Dermis blood vessel endothelial cell (primary cell): ENCODE measurements around the gene RNLS. TPM values are rescaled to one million over a fixed set of nuclear protein-coding genes. Genes with fewer than 3 reads are reported as not detected.

ENCODE experiments used
- DNase-seq: peaks from one replicate; pipeline ENCODE4 v3.0.0; 2010
- total RNA-seq: library from RNA; depleted of rRNA; stranded (reverse); fragments of >200 nt; gene quantifications from 2 replicates; pipeline ENCODE4 v1.2.3, GENCODE V29; 2014

RNLS gene
- total RNA-seq = 0.51 and 2.7 TPM in 2 replicates

GRCh38 chr10:88582806-88583583, at the start of gene RNLS:
TSS of gene RNLS (minus strand) at chr10:88583318.
- DNase-seq = peak; percentile 60

- no peak for DNase-seq
Measured at GRCh38 chr10:88624840-88625239, 41.7 kb upstream of the RNLS start.

- no peak for DNase-seq
Measured at GRCh38 chr10:88623835-88624234, 40.7 kb upstream of the RNLS start.

- no peak for DNase-seq
Measured at GRCh38 chr10:88620441-88620840, 37.3 kb upstream of the RNLS start.

GRCh38 chr10:88618496-88618895, 35.4 kb upstream of the RNLS start:
- no peak for DNase-seq

GRCh38 chr10:88617772-88618300, 34.7 kb upstream of the RNLS start:
- DNase-seq = no peak

GRCh38 chr10:88616250-88616977, 33.3 kb upstream of the RNLS start:
- no peak for DNase-seq

GRCh38 chr10:88608780-88609179, 25.7 kb upstream of the RNLS start:
- no peak for DNase-seq

GRCh38 chr10:88608052-88608732, 25.1 kb upstream of the RNLS start:
- no peak for DNase-seq

- no peak for DNase-seq
Measured at GRCh38 chr10:88598055-88598454, 14.9 kb upstream of the RNLS start.

GRCh38 chr10:88594482-88594881, 11.4 kb upstream of the RNLS start:
- DNase-seq = no peak

GRCh38 chr10:88592906-88593305, 9.8 kb upstream of the RNLS start:
- DNase-seq = no peak

GRCh38 chr10:88592381-88592780, 9.3 kb upstream of the RNLS start:
- no peak for DNase-seq

- no peak for DNase-seq
Measured at GRCh38 chr10:88586462-88586861, 3.3 kb upstream of the RNLS start, which contains the start of gene LIPJ. TSS of gene LIPJ (plus strand) at chr10:88586762. CDS start at chr10:88590688, 3,926 bp downstream.

GRCh38 chr10:88583584-88583957, 453 bp upstream of the RNLS start:
- DNase-seq = no peak

GRCh38 chr10:88582411-88582805, 710 bp downstream of the RNLS start:
- DNase-seq = no peak

GRCh38 chr10:88565072-88565471, 18.0 kb downstream of the RNLS start:
- DNase-seq = peak; percentile 56

- no peak for DNase-seq
Measured at GRCh38 chr10:88562152-88562551, 21.0 kb downstream of the RNLS start.

- no peak for DNase-seq
Measured at GRCh38 chr10:88557658-88558057, 25.5 kb downstream of the RNLS start.

GRCh38 chr10:88557256-88557655, 25.9 kb downstream of the RNLS start:
- DNase-seq = no peak

- DNase-seq = no peak
Measured at GRCh38 chr10:88555190-88555908, 27.8 kb downstream of the RNLS start.

GRCh38 chr10:88553116-88553752, 29.9 kb downstream of the RNLS start:
- peak; percentile 73 for DNase-seq
